Kidney epithelial cell (primary cell): ENCODE data around the gene PTH1R. TPM values are rescaled to one million over a fixed set of nuclear protein-coding genes. Genes with fewer than 3 reads are reported as not detected.

Source experiments
- DNase-seq: peaks from one replicate; pipeline ENCODE4 v3.0.0-alpha.2; 2010; ENCODE audit warnings: low read depth
- H3K27me3 ChIP-seq: 2 replicates; pipeline ENCODE4 v1.6.0; 2011; ENCODE audit warnings: low read length; ENCODE audit not compliant: control insufficient read depth, insufficient read depth
- H3K36me3 ChIP-seq: 2 replicates; pipeline ENCODE4 v1.5.1; 2011; ENCODE audit warnings: low read length; ENCODE audit not compliant: control insufficient read depth, insufficient read depth
- H3K4me3 ChIP-seq: 2 replicates; pipeline ENCODE4 v1.5.1; 2011; ENCODE audit warnings: low read depth, mild to moderate bottlenecking, control low read depth, low read length
- CTCF ChIP-seq: IDR thresholded peaks from 2 replicates; pipeline ENCODE4 v1.5.1; 2011; ENCODE audit warnings: mild to moderate bottlenecking, moderate library complexity, low read length, control low read depth, inconsistent platforms; ENCODE audit not compliant: insufficient read depth, poor library complexity, severe bottlenecking
- total RNA-seq: library from RNA; depleted of rRNA; stranded (reverse); fragments of >200 nt; gene quantifications from 2 replicates; pipeline ENCODE4 v1.2.3, GENCODE V29; 2015

Gene PTH1R
- total RNA-seq, 1 donor from 2014 or later, result 2.1 TPM

DNA sequence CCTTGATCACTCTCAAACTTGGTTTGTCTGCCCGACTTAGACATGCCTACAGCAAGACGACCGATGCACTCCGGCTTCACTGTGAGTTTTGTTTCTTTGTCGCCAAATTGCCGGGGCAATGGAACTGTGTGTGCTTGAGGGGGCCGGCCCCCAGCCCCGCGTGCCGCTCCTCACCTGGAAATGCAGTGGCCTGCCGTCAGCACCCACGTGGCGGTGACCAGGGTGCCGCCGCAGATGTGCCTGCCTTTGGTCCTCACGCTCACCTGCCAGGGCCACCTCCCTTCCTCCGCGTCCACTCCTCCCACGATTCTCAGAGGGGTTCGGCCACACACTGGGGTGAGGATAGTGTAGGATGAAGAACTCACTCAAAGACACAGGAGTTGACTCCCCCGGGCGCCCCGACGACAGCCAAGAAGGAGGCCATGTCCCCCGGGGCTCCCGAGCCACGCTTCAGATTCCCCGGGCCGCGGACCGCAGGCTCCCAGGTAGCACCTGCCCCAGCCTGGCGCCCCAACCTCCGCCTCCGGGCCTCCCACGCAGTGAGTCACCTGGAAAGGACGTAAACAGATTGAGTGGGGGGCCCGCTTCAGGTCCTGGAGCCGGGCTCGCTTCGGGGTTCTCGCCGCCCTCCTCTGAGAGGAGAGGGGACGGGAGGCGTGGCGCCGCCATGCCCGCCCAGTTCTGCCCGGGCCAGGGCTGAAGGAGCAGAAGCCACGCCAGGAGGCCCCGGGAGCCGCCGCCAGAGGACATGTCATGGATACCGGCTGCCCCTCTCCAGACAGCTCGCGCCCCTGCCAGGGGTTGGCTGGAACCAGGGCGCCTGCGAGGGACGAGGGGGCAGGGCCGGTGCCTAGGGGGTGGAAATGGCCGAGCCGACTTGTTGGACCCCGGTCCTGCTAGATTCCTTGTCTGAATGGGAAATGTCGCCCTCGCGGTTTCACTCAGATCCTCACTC, 43.9 kb upstream of the PTH1R start:
- H3K4me3 ChIP-seq, result no peak overlapping the region
- DNase-seq, result no peak
- no peaks in the 10 kb centered on the region for H3K27me3 ChIP-seq
- no peaks in the 10 kb centered on the region for H3K36me3 ChIP-seq
- no peak for TF ChIP-seq CTCF

DNA sequence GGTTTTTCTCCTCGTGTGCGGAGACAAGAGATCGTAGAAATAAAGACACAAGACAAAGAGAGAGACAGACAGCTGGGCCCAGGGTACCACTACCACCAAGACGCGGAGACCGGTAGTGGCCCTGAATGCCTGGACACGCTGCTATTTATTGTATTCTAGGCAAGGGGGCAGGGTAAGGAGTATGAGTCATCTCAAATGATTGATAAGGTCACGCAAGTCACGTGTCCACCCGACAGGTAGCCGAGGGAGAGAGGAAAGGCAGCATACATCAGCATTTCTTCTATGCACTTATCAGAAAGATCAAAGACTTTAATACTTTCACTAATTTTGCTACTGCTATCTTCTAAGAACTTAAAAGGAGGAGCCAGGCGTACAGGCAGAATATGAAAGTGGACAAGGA, 42.5 kb upstream of the PTH1R start:
- TF ChIP-seq CTCF, result no peak
- no peak for DNase-seq
- H3K4me3 ChIP-seq, result no peak overlapping the region
- H3K27me3 ChIP-seq, result no peaks in the 10 kb centered on the region
- no peaks in the 10 kb centered on the region for H3K36me3 ChIP-seq

GRCh38 chr3:46835491-46835890, 42.0 kb upstream of the PTH1R start:
- Histone ChIP-seq H3K27me3 (no peaks in the 10 kb centered on the region), H3K36me3 (no peaks in the 10 kb centered on the region), H3K4me3 (no peak overlapping the region)
- DNase-seq, result no peak
- TF ChIP-seq CTCF, result no peak

GRCh38 chr3:46838301-46838700, 39.2 kb upstream of the PTH1R start:
- H3K27me3 ChIP-seq, result no peaks in the 10 kb centered on the region
- DNase-seq, result no peak
- TF ChIP-seq CTCF, result no peak
- H3K4me3 ChIP-seq, result no peak overlapping the region
- no peaks in the 10 kb centered on the region for H3K36me3 ChIP-seq

DNA sequence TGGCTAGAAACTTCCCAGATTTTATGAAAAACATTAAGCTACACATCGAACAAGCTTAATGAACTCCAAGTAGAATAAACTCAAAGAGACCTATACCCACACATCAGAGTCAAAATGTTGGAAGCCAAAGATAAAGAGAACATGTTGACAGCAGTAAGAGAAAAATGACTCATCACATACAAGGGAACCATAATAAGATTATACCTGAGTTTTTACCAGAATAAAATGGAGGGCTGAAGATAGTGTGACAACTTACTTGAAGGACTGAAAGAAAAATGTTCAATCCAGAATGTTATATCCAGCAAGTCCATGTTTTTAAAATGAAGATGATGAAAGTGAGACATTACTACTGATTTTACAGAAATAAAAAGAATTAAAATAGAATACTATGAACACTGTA, 37.0 kb upstream of the PTH1R start:
- H3K27me3 ChIP-seq, result peaks cover 3% of the 10 kb centered on the region
- H3K36me3 ChIP-seq, result no peaks in the 10 kb centered on the region
- TF ChIP-seq CTCF, result no peak
- no peak for DNase-seq
- H3K4me3 ChIP-seq, result no peak overlapping the region
